CD4-positive, alpha-beta T cell treated with Interleukin-17A for 4 hours (primary cell): ENCODE results near the gene SHISAL1.

Experiments
- DNase-seq: peaks from one replicate; pipeline ENCODE4 v3.0.0-alpha.2; 2020; ENCODE audit warnings: mixed read lengths

Gene SHISAL1

GRCh38 chr22:44276041-44276440, 36.7 kb downstream of the SHISAL1 start:
- no peak for DNase-seq

DNA sequence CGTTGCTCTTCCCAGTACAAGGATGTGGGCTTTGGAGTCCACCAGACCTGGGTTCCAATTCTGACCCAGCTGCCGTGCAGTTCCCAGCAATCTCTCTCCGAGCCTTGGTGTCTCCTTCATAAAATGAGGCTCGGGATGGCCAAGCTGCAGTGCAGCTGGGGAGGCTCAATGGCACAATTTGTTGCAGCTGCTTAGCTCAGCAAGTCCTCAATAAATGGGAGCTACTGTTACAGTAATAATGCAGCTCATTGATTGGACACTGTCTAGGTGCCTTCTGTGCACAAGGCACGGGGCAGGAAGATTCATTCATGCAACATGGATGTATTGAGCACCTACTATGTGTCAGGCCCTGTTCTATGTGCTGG, 37.1 kb downstream of the SHISAL1 start:
- DNase-seq, result no peak

GRCh38 chr22:44274918-44275630, 37.7 kb downstream of the SHISAL1 start:
- no peak for DNase-seq

DNA sequence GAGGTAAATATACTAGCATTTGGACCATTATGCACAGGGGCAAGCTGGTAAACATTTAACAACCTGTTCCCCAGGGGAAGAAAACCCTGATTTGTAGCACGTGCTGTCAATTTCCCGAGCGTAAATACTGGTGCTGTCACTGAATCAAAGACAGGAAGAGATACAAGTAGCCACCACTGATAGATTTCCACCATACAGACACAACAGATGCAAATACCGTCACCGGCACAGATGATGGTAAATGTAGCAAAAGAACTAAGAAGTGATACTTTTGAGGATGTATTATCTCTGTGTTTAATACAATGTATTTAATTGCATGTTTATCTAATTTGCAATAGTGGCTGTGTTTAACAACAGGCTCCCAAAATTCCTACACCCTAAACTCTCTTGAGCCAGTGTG, 39.6 kb downstream of the SHISAL1 start:
- DNase-seq, result no peak

DNA sequence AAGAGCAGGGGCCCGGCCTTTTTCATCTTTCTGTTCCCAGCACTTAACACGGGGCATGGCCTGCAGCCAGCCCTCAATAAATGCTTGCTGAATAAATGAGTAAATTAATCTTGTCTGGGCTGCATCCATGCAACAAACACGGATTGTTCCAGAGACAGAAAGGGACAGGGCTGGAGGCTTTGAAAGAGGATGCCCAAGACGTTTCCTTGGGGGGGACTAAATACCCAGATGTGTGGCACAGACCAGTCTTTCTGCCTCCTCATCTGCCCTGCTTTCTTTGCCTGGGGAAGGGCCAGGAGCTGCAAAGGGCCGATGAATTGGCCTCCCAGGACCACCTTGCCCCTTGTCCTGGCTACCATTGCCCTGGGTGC, 40.4 kb downstream of the SHISAL1 start:
- no peak for DNase-seq

GRCh38 chr22:44271732-44272400, 40.9 kb downstream of the SHISAL1 start:
- no peak for DNase-seq

GRCh38 chr22:44271010-44271500, 41.7 kb downstream of the SHISAL1 start:
- no peak for DNase-seq

DNA sequence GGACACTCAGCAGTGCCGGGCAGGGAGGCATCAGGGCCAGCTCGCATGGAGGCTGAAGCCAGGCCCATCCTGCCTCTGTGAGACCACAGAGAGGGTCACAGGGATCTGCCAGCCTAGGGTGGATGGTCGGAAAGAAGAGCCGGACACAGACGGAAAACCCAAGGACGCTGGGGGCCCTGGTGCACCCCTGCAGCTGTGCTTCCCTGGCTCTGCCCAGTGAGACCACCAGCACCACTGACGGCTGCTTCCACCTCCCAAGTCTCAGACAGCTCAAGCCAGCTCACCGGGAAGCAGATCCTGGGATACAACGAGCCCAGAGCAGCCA, 42.2 kb downstream of the SHISAL1 start:
- DNase-seq, result no peak

DNA sequence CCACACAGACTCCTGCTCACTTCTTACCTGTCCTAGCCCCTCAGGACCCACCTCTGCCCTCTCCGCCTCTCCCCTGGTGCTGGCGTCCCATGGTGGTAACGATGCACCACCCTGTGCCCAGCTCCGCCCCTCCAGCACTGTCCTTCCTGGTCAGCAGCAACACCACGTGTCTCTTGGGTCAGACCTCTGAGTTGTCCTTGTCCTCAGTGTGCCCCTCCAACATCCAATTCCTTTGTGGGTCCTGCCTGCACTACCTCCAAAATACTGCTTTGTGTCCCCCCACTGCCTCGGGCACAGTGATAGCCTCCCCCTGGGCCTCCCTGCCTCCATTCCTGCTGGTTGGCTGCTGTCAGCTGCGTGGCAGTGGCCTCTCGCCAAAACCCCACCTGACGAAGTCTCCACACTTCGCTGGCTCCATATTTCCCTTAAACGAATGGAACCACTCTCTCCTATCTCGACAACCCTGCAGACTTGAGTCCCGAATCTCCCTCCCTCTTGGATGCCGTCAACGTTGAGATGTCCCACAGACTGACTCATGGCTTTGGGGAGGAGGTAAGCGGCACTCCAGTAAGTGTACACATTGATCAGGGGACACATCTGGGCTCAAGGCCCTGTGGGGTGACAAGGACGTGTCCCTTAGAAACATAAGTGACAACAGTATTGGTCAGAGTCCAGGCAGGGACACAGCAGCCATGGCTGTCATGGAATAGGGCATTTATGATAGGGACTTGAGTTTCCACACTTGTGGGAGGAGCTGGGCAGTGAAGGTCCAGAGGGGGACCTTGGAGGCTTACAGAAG, 42.8 kb downstream of the SHISAL1 start:
- DNase-seq, result no peak

- no peak for DNase-seq
Observed at GRCh38 chr22:44269117-44269498, 43.6 kb downstream of the SHISAL1 start.

DNA sequence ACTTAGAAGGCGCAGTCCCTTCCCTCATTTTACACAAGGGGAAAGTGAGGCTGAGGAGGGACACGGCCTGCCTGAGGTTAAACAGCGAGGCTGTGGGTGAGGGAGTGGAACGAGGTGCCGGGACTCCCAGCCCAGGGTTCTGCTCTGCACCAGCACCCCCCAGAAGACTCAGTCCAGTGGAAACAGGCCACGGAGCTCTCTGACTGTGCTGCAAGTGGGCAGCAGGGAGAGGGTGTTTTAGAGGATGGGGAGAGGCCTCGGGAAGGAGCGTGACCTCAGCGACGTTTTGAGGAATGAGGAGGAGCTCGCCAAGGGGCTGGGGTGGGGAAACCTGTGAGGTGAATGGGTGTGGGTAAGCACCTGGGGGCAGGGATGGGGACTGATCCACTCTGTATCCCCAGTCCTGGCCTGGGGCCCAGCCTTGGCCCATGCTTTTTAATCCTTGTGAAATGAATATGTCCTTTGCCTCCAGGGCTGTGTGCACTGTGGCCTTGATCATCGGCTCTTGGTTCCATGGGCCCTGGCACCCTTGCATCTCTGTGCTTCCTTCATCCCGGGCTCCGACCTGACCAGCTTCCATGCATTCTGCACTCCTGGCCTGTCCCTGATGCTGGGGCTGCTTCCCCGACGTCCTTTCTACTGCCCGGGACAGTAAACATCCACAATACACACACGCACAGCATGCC, 44.2 kb downstream of the SHISAL1 start:
- DNase-seq, result no peak

GRCh38 chr22:44267856-44268255, 44.9 kb downstream of the SHISAL1 start:
- no peak for DNase-seq

GRCh38 chr22:44266796-44267760, 45.7 kb downstream of the SHISAL1 start:
- DNase-seq, result no peak

GRCh38 chr22:44263547-44263946, 49.2 kb downstream of the SHISAL1 start:
- DNase-seq, result no peak

- DNase-seq, result no peak
Observed at GRCh38 chr22:44261861-44262595, 50.7 kb downstream of the SHISAL1 start.

DNA sequence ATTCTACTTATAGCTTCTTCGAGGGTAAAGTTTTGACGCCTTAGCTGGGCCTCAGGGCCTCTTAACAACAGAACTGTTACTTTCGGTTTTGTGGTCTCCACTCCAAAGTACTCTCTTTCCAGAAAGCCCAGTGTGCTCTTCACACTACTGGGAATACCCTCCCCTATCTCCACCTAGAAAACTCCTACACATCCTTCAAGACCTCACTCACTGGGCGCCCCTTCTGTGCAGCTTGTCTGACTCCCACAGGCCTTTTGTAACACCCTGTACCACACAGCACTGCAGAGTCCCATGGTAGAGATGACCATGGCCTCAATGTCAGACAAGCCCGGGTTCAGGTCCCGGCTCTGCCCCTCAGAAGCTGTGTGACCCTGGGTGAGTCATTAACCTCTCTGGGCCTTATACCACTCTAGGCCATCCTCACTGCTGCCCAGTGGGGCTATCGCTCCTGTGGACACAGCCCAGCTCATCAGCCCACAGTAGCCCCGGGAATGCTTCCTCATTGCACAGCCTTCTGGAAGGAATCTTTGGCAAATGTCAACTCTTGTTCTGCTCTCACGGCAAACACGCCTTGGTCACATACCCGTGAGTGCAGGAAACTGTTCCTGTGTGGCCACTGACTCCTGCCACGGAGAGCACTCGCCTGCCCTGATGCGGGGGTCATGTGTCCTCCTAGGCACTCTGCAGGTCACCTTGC, 51.4 kb downstream of the SHISAL1 start:
- no peak for DNase-seq

GRCh38 chr22:44260216-44261035, 52.3 kb downstream of the SHISAL1 start:
- DNase-seq, result no peak

GRCh38 chr22:44259366-44260215, 53.2 kb downstream of the SHISAL1 start:
- DNase-seq, result no peak
